Activated CD4-positive, CD25-positive, alpha-beta regulatory T cell treated with anti-CD3 and anti-CD28 coated beads, Interleukin-2, amount 50 U/mL, for 16 hours (primary cell): ENCODE results near the gene ADGRG6.
"Not testable (repeated sequence)": the region's sequence is repeated elsewhere in the genome, so short reads cannot be mapped to it uniquely, and the experiment has no call there.

Experiments used
- DNase-seq: peaks from one replicate; pipeline ENCODE4 v3.0.0-alpha.2; 2020; ENCODE audit warnings: low read depth, low spot score

ADGRG6 gene

DNA sequence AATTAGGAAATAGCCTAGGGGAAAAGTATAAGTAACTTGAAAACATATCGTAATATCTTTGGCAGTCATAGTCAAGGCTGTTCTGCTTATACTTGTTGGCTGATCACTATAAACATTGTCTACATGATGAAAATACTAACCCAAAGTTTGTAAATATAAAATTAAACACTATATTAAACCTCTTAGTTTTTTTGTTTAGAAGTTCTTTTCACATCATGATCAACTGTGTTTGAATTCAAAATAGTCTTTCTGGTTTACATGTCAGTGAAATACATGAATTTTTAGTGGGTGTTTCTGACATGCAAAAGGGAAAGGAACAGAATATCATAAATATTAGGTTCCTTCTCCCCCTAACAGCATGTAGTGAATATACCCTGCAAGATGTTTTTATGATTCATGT, 43.5 kb downstream of the ADGRG6 start:
- DNase-seq, result no peak

GRCh38 chr6:142346166-142346565, 44.4 kb downstream of the ADGRG6 start:
- DNase-seq, result not testable (repeated sequence)

DNA sequence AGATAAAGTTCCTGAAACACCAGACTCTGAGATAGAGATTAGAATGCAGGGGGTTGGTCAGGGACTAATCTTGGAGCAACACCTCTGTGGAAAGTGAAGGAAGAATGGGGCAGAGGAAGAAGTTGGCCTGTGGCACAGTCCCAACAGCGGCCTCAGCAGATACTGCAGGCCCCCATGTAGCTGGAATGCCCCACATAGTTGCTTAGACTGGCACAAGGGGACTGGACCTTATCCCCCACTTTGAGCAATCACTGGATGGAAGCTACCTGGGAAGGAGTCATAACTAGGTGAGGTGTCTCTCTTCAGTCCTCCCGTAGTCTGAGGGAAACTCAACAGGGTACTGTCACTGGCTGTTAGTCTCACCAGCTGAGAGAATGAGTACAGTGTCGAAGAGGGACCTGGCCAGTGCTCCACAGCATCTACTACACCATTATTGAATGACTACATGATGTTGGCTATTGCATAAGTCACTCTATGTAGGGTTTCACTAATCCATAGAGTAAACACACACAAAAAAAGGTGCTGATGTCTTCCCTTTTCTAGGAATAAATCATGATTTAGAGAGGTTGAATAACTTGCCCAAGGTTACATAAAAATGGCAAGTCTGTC, 47.5 kb downstream of the ADGRG6 start:
- no peak for DNase-seq

DNA sequence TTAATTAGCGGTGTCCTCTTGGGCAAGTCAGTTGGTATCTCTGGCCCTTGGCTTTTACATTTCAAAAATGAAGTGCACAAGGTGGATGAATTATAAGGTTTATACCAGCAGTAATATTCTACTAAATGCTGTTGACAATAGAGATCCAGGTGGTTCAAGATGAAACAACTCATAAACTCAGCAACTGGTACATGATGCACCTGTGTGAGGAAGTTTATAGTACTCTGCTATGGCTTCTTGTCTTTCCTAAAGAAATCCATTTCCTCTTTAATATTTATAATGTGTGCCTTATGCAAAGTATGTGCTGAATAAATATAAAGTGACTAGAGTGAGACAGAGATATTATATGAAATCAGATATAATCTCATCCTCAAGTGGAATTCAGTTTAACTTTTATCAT, 48.5 kb downstream of the ADGRG6 start:
- no peak for DNase-seq

DNA sequence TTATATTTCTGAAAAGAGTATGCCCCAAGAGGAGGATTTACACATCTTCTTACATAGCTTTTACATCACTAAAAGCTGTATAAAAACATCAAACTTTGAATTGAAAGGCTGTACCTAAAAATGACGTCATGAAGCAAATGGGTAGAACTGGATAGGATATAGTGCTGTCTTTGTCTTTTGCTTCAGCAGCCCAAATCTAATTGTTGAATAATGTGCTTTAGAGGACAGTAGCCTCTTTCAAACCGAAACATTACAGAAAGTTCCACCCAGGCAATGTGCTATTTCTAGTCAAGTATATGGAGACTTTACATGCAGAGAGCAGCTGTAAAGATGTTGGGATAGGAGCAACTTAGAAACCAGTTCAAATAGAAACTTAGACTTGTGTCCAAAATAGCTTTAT, 51.9 kb downstream of the ADGRG6 start:
- DNase-seq, result no peak

- no peak for DNase-seq
Measured at GRCh38 chr6:142354650-142355049, 52.8 kb downstream of the ADGRG6 start.

GRCh38 chr6:142355520-142356174, 53.8 kb downstream of the ADGRG6 start:
- DNase-seq, result no peak

DNA sequence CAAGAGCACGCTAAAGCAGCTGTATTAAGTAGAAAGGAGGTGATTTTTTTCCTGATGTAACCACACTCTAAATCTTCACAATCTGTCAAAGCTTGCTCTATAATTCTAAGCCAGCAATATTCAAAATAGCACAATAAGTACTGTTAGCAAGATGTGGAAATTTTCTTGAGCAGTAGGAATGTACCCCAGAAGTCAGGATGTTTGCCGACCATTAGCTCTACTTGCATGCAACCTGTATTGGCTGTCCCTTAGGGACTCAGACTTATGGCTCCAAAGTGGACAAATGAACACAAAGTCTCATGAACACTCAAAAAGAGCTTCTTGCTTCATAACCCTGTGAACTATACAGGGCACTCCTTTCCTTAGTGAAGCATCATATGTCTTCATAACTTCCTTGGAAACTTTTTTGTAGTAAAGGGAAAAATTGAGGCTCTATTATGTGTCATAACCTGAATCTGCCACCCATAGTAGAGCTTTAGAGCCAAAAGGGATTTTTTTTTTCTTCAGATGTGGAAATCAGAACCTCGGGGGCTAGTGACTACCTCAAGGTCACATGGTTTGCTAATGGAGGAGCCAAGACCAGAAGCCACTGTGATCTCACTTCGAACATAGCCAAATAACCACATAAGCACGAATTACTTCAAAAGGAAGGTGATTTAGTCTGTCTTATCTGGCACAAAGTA, 54.5 kb downstream of the ADGRG6 start:
- DNase-seq, result no peak

GRCh38 chr6:142356884-142357225, 55.0 kb downstream of the ADGRG6 start:
- DNase-seq, result no peak

DNA sequence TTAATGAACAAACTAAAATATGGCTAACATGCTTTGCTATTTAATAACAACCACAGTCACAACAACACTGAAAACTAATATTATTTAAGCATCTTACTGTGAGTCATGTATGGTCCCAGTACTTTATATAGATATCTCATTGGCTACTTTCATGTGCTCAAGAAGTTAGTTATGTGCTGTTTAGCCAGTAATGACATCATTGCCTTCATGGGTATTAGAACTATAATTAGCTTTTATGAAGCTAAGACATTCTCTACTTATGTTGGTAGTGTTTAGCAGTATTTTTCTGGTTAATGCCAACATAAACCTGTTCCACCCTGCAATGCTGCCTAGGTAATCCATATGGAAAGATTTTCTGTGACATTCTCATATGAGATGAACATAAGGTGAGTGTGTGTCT, 56.1 kb downstream of the ADGRG6 start:
- no peak for DNase-seq

- no peak for DNase-seq
Measured at GRCh38 chr6:142359271-142359960, 57.6 kb downstream of the ADGRG6 start.

GRCh38 chr6:142361345-142361744, 59.5 kb downstream of the ADGRG6 start:
- no peak for DNase-seq

DNA sequence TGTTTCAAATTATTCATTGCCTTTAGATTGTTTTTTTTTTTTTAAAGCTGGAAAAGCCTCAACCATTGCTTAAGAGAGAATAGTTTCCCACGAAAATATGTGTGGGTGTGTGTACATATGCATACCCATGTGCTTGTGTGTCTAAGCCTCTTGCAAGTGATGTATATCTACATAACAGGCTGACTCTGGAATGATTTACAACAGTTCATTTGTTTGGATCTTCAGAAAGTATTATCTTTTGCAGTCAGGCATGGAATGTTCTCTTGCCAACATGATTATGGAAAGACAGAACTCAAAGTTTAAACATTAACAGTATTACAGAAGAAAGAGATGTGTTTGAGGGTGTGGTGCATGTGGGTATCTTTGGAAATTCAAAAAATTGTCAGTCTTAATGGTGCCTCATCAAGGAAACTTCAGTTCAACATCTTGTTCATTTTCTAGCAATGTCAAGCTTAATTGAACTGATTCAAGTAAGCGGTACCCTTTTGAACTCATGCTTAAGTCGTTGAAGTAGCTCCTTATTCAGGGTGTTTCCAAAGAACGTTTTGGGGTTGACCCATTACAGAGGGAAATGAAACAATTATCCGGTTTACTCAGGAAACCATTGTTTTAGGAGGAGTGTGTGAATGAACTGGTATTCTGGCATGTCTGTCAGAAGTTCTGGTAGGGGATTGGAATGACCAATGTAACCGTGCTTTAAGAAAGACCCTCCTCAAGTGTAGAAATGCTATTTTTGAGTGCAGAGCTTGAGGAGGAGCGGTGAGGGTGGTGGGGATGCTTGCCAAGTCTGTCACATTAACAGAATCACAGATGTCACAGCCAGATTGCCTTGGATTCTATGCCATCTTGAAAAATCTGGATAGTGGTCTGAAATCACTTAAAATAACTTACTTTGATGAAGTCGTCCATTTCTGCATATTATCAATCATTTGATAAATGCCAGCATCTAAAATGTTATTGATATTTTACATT, 60.3 kb downstream of the ADGRG6 start:
- no peak for DNase-seq

GRCh38 chr6:142367061-142367460, 65.3 kb downstream of the ADGRG6 start:
- no peak for DNase-seq

- DNase-seq, result no peak
Measured at GRCh38 chr6:142367501-142368018, 65.8 kb downstream of the ADGRG6 start.

GRCh38 chr6:142369266-142369665, 67.5 kb downstream of the ADGRG6 start:
- no peak for DNase-seq

DNA sequence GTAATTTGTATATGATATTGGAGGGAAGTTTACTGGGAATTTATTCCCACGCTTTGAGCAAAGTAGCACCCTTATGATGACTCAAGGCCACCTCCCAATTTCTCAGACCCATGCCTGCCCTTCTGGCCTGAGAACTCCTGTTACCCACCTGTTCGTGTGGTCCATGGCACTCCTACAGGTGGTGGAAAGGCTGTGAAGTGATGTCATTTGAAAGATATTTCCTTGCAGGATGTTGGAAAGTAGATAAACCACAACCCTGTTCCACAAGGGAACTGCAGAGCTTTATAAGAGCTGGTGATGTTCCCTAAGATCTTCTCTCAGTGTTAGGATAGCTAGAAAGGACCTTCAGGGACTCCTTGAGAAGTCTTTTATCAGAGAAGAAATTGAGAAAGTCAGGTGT, 70.5 kb downstream of the ADGRG6 start:
- no peak for DNase-seq

DNA sequence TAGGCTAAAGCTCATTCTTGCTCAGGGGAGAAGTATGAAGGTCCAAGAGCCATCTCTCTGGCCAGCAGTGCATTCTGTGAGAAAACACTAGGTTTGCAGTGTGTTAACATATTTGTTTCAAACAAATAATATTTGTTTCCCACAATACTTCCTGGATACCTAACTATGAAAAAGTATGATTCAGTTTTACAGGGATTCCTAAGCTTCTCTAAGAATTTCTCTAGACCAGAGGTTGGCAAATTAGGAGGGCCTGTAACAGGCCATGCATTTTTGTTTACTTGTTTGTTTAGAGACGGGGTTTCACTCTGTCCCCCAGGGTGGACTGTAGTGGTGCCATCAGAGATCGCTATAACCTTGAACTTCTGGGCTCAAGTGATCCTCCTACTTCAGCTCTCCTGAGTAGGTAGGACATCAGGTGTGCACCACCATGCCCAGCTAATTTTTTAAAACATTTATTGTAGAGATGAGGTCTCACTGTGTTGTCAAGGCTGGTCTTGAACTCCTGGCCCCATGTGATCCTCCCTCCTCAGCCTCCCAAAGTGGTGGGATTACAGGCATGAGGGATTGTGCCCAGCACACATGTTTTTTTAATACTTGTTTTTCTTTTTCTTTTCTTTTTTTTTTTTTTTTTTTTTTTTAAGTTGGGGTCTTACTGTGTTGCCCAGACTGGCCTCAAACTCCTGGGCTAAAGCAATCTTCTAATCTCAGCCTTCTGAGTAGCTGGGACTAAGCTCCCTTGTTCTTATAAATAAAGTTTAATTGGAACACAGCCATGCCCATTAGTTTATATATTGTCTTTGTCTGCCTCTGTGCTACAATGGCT, 71.7 kb downstream of the ADGRG6 start:
- DNase-seq, result no peak

- no peak for DNase-seq
Measured at GRCh38 chr6:142374091-142374770, 72.4 kb downstream of the ADGRG6 start.
